Right ventricle myocardium superior (tissue), 1 donor: ENCODE results near the gene HECTD3. TPM values are rescaled to one million over a fixed set of nuclear protein-coding genes. Genes with fewer than 3 reads are reported as not detected.

ENCODE experiments used
- ATAC-seq: fragments of 200-7000 bp; cut with Tn5 transposase; one replicate; pipeline ENCODE4 v1.9.1; 2020; ENCODE audit warnings: mild to moderate bottlenecking; ENCODE audit not compliant: poor library complexity
- DNase-seq: peaks from one replicate; pipeline ENCODE4 v3.0.0-alpha.2; 2020
- intact Hi-C: fragments of 100-400 bp; cut with DNase I; formaldehyde crosslinking; loops from one replicate; pipeline ENCODE4 v1.11.2; 2022
- total RNA-seq: library from RNA; stranded (reverse); fragmentation: NEBNext Ultra II Directional; extraction: Animal tissue kit (Norgen Biotek cat#: 25700); gene quantifications from one replicate; pipeline ENCODE4 v1.2.1, GENCODE V29; 2021
- donor health status: DM: no; HTN: yes; CAD: no; lungs with severe emphysema.

HECTD3 gene
- total RNA-seq, 1 donor from 2014 or later: 22.3 TPM

DNA sequence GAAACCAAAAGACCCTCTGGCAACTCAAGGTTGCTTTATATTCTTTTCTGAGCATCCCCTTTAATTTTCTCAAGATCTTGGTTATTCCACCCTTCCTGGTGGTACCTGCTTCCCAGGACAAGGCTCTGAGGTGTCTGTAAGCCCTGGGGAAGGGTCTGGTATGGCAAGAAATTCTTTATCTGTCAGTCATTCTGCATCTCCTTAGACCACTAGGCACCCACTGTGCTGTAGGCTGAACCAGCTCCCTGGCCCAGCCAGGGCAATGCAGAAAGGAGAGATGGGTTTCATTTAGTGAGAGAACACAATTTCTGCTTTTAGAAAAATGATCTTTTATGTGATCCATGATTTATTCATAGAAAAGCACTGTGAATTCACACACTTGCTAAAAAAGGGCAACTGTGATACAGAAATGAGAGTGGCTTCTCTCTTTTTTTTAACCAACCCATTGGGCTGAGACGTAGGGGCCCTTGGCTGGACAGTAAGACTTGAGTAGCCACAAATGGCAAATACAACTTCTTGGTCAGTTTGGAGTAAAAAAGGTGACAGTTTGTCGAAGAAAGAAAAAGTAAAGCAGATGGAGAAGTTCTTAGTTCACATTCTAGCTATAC, 5.1 kb upstream of the HECTD3 start:
- intact Hi-C loops: no loop called here
- DNase-seq (no peak), ATAC-seq (no peak)

DNA sequence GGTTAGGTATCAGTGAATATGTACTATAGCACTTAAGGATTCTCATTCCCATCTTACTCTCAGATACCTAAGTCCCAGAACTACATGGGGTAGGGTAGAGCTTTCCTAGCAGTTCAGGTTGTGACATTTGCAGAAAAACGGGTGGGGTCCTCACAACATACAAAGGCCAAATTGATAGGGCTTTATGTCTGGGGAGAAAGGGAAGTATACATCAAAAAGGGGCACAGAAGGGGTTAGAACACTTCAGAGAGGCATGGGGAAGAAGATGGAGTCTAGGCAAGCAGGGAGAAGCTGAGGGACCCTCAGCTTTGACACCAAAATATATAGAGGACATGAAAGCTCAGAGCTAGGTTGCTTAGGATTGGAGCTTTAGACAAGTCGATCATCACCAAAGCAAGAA, 4.6 kb upstream of the HECTD3 start:
- ATAC-seq (no peak), DNase-seq (no peak)
- intact Hi-C loops: loop anchor here (2.0 kb wide), 1 partner anchor 285 kb away; no protein-coding TSS in a partner anchor

DNA sequence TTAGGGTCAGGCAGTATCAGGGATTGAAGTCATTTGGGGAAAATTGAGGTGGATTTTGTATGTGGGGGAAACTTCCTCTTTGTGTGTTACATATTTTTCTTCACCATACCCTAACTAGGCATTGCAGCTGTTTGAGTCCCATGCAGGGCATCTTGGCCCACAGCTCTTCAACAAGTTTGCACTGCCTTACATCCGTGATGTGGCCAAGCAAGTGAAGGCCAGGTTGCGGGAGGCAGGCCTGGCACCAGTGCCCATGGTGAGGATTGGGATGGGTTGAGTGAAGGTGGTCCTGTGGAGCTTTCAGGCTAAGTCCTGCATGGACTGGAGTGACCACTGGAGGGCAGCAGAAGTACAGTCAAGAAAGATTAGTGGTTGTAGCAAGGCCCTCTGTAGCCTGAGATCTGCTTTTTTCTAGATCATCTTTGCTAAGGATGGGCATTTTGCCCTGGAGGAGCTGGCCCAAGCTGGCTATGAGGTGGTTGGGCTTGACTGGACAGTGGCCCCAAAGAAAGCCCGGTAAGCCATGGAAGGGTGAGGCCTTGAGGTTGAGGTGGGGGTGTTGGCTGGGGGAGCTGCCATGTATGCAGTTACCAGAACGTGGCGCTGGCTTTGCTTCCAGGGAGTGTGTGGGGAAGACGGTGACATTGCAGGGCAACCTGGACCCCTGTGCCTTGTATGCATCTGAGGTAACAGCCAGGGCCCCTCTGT, 3.4 kb upstream of the HECTD3 start:
- intact Hi-C loops: loop anchor here (2.0 to 5.0 kb wide), 3 partner anchors 177 to 286 kb away; partner anchors contain the start of gene BEST4
- DNase-seq (peak; percentile 79), ATAC-seq (peak; percentile 35)

GRCh38 chr1:45013551-45014209, 2.6 kb upstream of the HECTD3 start:
- intact Hi-C loops: loop anchor here (2.0 to 5.0 kb wide), 3 partner anchors 176 to 287 kb away; partner anchors contain the start of gene BEST4
- ATAC-seq: no peak
- no peak for DNase-seq

DNA sequence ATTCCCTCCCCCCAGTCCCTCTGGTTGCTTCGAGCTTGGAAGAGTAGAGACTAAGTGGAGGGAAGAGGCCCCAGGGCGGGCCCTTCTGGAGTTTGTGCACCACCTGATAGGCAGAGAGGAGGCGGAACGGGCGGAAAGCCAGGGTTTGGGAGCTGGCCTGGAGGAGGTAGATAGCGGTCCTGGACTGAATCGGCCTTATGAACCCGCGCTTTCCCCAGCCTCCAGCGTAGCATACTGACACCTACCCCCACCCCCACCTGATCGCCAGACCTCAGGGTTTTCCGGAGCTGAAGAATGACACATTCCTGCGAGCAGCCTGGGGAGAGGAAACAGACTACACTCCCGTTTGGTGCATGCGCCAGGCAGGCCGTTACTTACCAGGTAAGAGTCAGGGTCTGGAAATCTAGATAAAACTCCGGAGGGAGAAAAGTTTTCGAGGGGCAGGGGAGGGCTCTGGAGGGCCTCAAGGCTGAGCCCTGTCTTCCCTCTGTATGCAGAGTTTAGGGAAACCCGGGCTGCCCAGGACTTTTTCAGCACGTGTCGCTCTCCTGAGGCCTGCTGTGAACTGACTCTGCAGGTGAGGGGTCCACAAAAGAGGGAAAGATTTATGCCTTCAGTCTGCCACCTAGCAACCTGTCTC, 1.6 kb upstream of the HECTD3 start:
- DNase-seq: peak; percentile 90
- intact Hi-C loops: loop anchor here (5.0 kb wide), 2 partner anchors 175 to 225 kb away; partner anchors contain the start of gene BEST4
- ATAC-seq: peak; percentile 69

DNA sequence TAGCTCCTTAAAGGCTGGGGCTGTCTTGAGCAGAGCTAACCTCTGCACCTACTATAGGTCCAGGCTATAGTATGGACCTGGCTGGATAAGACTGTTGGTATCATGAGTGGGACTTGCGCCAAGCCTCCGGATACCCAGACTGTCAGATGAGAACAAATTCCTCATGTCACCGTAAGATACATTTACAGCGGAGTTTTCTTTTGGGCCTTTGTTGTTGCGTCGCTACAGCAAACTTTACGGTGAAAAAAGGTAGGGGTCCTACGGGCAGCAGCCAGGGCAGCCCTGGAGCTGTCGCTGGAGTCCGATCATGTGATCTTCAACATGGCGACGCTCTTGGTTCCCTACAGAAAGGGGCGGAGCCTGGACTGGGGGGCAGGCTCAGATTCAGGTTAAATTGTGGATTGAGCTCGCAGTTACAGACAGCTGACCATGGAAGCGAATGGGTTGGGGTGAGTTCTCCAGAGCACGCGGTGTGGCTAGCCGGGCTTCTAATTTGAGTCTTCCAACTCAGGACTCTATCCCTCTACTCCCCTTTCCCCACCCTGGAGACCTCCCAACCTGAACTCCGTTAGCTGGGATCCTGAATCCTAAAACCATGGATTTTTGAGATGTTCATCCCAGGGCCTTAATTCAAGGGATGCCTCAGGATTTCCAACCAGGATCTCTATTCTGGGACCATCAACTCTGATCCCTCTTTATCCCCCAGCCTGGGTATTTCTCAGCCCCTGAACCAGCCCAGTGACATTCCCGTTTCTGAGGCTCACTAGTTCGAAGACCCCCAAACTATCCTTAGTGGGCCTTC, 914 bp upstream of the HECTD3 start, which contains the start of gene UROD:
Gene UROD (plus strand): TSS at position 418 of the 802 bp plus-strand sequence. CDS start 12 bp downstream, at position 430.
- DNase-seq: peak; percentile 96
- intact Hi-C loops: loop anchor here (5.0 kb wide), 2 partner anchors 175 to 225 kb away; partner anchors contain the start of gene BEST4
- peak; percentile 95 for ATAC-seq

DNA sequence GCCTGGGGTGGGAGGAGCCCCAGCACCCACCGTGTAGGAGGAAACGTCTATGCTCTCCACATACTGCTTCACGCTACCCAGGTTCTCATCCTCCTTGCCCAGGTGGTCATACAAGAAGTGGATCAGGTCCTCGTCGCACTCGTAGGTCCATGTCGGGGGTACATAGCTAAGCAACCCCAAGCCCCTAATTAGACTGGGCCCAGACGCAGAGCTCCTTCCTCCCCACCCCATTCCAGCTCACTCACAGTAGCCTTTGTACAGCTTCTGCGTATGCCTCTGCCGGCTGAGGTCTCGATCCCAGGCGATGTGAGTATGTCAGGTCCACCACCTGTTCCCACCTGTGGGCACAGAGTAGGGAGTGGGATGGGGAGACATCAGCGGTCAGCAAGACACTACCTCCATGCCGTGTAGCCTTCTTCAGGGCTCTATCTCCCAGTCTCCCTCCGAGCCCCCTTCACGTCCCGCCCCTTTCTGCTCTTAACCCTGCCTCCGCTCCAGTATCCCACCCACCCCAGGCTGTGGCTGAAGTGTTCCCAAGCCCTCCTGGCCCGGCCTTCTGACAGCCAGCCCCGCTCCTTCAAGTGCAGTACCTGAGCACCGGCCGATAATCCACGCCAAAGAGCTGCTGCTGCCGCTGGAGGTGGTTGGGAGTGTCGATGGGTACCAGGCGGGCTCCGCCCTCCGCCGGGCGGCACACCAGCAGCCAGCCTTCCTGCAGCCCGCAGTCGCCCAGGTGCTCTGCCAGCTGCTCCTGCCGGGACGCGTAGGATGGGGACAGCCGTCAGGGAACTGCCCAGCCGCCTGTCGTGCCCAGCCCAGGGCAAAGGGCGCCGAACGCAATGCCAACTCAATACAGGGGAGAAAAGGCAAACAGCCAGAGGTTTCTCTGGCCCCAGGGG, 919 bp downstream of the HECTD3 start:
- DNase-seq (peak; percentile 54), ATAC-seq (no peak)
- intact Hi-C loops: loop anchor here (5.0 kb wide), 2 partner anchors 173 to 223 kb away; partner anchors contain the start of gene BEST4

DNA sequence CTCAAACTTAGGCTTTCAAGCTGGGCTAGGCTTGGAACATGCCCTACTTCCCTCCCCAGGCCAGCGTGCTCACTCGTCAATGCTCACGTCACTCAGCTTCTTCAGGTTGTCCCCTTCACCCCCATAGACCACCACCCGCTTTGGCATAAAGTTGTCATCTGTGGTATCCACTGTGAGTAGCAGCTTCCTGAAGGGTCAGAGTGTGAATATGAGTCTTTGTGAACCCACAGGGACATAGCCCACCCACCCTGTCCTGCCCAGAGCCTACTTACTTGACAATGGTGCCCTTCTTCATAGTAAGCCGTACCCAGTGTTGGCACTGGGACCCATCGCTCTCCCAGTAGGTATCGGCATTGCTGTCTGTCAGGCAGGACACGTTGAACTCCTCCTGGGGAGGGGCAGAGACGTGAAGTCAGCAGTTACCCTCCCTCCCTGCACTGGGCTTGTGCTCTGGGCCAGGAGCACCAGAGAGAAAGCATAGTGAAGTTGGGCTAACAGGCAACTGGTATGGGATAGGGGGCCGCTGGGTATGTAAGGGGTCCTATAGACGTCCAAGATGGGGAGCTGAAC, 1.7 kb downstream of the HECTD3 start:
- no peak for ATAC-seq
- intact Hi-C loops: no loop called here
- DNase-seq: no peak

DNA sequence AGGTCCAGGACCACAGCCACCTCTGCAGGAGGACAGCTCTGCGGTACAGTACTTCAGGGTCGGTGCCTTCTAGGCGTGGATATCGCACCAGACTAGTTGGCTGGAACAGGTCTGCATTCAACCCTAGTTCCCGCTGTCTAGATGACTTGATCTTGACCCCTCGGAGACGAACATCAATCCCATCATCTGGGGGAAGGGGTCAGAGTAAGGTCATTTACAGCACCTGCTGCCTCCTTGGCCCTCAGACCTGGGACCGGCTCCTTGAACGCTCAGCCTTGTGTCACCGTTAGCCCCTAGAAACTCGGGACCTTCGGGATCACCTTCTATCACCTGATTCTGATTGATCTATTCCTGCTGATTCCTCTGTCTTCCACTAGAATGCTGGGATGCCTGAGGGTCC, 2.6 kb downstream of the HECTD3 start:
- ATAC-seq (no peak), DNase-seq (no peak)
- intact Hi-C loops: no loop called here

GRCh38 chr1:45008076-45008475, 3.0 kb downstream of the HECTD3 start:
- no peak for DNase-seq
- ATAC-seq: no peak
- intact Hi-C loops: no loop called here

GRCh38 chr1:45007311-45007710, 3.8 kb downstream of the HECTD3 start:
- no peak for ATAC-seq
- no peak for DNase-seq
- intact Hi-C loops: no loop called here

GRCh38 chr1:45005761-45006160, 5.4 kb downstream of the HECTD3 start:
- intact Hi-C loops: no loop called here
- no peak for ATAC-seq
- DNase-seq: no peak

DNA sequence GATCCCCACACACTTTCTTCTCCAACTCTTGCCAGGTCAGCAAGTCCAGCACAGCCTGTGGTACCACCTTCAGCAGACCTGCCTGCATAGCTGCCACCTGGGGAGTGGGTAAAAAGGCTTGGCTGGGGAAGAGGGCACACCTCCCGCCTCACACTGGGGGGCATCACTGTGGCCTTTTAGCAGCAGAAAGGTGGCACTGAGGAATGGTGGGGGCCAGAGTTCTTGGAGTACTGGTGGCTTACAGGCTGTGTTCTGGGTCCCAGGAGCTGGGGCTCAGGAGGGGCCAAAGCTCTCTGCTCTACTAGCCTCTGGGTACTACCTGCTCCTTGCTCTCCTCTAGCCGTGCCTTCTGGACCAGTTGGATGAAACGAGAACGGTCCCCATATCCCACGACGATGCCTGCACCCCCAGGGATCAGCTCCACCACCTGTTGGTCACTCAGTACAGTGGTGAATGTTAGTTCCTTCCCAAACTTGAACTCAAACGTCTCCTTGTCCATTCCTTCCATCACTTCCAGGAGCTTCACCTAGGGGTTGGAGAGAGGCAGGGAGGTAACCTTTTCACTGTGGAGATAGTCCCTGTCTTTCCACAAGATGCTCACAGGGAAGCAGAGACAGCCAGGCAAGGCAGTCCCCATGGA, 6.7 kb downstream of the HECTD3 start:
- intact Hi-C loops: no loop called here
- DNase-seq (no peak), ATAC-seq (no peak)

DNA sequence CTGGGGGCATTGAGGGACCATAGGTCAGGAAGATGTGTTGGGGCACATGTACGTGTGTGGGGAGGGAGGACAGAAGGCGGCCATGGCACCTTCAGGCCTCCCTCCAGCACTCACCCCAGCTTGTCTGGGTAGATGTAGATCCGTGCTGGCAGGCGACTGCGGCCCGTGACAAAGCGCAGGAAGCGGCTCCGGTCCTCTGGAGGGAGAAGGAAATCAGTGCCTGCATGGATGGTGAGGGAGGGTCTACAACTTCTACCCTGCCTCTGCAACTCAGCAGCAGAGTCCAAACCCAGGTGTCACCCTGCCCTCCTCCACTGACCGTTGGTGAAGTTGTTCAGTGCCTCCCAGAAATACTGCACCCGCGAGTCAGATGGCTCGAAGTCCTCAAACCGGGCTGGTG, 7.4 kb downstream of the HECTD3 start:
- intact Hi-C loops: no loop called here
- ATAC-seq (no peak), DNase-seq (no peak)

DNA sequence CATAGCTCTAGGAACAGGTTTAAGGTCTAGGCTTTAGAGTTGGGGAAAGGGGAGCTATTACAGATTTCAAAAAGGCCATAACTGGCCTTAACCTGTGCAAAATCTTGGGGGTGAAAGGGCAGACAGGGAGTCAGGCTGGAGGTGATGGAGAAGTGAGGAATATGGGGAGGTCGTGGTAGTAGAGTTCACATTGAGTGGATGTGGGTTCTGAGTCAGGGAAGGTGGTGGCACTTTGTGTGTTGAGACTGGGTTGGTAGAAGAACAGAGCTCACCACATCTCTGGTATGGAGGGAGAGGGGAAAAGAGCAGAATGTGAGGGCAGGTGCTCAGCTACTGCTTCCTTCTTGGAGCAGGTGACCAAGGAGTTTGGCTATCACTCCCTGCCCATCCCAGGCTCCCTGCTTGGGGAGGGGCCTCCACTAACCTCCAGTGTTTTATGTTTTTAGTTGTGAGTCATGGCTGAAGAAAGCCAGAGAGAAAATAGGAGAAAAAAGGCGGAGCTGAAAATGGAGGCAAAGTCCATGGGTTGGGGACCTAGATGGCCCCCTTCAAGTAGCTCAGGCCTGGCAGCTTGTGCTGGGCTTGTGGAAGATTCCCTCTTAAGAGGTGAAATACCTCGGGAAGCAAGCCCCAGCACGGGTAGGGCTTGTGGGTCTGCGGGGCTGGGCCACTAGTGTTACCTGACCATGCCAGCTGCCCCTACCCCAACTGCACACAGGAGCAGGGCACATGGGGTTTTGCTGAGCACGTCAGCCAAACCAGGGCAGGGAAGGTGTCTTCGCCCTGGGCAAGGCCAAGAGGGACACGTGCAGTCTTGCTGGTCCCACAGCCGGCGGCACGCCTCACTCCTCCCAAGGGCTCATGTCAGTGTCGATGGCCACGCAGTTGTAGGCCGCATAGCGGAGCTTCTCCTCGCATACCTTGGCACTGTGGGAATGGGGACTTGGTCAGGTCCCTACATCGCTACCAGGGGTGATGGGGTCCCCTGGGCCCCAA, 8.2 kb downstream of the HECTD3 start:
- intact Hi-C loops: no loop called here
- no peak for ATAC-seq
- DNase-seq: no peak
